WTC11 (cell line): ENCODE data around the gene KRTAP19-3.

Experiments
- ATF3 ChIP-seq: sonication (generic); formaldehyde crosslinking; conservative IDR thresholded peaks from 2 replicates; pipeline ENCODE4 v1.8.1; 2022; ENCODE audit warnings: mild to moderate bottlenecking, missing genetic modification reagents
- CREB1 ChIP-seq: sonication (generic); formaldehyde crosslinking; IDR thresholded peaks from 2 replicates; pipeline ENCODE4 v1.8.0; 2023; ENCODE audit warnings: mild to moderate bottlenecking, missing genetic modification reagents
- CTCF ChIP-seq: fragments of 200-600 bp; IDR thresholded peaks from 2 replicates; pipeline ENCODE4 v1.8.0; 2022; ENCODE audit warnings: antibody characterized with exemption
- FOXK1 ChIP-seq: sonication (generic); formaldehyde crosslinking; IDR thresholded peaks from 2 replicates; pipeline ENCODE4 v1.8.0; 2022; ENCODE audit warnings: mild to moderate bottlenecking, moderate library complexity, missing genetic modification reagents
- FOXP1 ChIP-seq: sonication (generic); formaldehyde crosslinking; IDR thresholded peaks from 2 replicates; pipeline ENCODE4 v1.8.0; 2022; ENCODE audit warnings: missing genetic modification reagents, mild to moderate bottlenecking, moderate library complexity, borderline replicate concordance
- JUN ChIP-seq: sonication (generic); formaldehyde crosslinking; IDR thresholded peaks from 2 replicates; pipeline ENCODE4 v1.8.0; 2023; ENCODE audit warnings: mild to moderate bottlenecking, missing genetic modification reagents
- MAX ChIP-seq: sonication (generic); formaldehyde crosslinking; IDR thresholded peaks from 2 replicates; pipeline ENCODE4 v1.8.0; 2022; ENCODE audit warnings: mild to moderate bottlenecking, missing genetic modification reagents
- SP1 ChIP-seq: sonication (generic); formaldehyde crosslinking; conservative IDR thresholded peaks from 2 replicates; pipeline ENCODE4 v1.8.1; 2022; ENCODE audit warnings: missing genetic modification reagents
- TEAD4 ChIP-seq: sonication (generic); formaldehyde crosslinking; IDR thresholded peaks from 2 replicates; pipeline ENCODE4 v1.8.0; 2022; ENCODE audit warnings: mild to moderate bottlenecking, missing genetic modification reagents
- TF ChIP-seq, protein P1 (sequence below): sonication (generic); formaldehyde crosslinking; IDR thresholded peaks from 2 replicates; pipeline ENCODE4 v1.8.0; 2023; ENCODE audit warnings: mild to moderate bottlenecking, missing genetic modification reagents
- TF ChIP-seq, protein P2 (sequence below): sonication (generic); formaldehyde crosslinking; conservative IDR thresholded peaks from 2 replicates; pipeline ENCODE4 v1.8.1; 2023; ENCODE audit warnings: mild to moderate bottlenecking, low read depth, missing genetic modification reagents, moderate library complexity

GRCh38 chr21:30444204-30444603, 47.6 kb downstream of the KRTAP19-3 start:
- no peak for TF ChIP-seq CTCF
- TF ChIP-seq CREB1 (CRISPR knock-in tag) = no peak
- TF ChIP-seq ATF3 (CRISPR knock-in tag) = no peak
- no peak for TF ChIP-seq SP1
- TF ChIP-seq JUN (CRISPR knock-in tag) = no peak
- TF ChIP-seq, protein P1, sequence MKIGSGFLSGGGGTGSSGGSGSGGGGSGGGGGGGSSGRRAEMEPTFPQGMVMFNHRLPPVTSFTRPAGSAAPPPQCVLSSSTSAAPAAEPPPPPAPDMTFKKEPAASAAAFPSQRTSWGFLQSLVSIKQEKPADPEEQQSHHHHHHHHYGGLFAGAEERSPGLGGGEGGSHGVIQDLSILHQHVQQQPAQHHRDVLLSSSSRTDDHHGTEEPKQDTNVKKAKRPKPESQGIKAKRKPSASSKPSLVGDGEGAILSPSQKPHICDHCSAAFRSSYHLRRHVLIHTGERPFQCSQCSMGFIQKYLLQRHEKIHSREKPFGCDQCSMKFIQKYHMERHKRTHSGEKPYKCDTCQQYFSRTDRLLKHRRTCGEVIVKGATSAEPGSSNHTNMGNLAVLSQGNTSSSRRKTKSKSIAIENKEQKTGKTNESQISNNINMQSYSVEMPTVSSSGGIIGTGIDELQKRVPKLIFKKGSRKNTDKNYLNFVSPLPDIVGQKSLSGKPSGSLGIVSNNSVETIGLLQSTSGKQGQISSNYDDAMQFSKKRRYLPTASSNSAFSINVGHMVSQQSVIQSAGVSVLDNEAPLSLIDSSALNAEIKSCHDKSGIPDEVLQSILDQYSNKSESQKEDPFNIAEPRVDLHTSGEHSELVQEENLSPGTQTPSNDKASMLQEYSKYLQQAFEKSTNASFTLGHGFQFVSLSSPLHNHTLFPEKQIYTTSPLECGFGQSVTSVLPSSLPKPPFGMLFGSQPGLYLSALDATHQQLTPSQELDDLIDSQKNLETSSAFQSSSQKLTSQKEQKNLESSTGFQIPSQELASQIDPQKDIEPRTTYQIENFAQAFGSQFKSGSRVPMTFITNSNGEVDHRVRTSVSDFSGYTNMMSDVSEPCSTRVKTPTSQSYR = no peak
- TF ChIP-seq TEAD4 (CRISPR knock-in tag) = no peak
- no peak for TF ChIP-seq FOXP1
- no peak for TF ChIP-seq FOXK1
- TF ChIP-seq MAX (CRISPR knock-in tag) = no peak
- TF ChIP-seq, protein P2, sequence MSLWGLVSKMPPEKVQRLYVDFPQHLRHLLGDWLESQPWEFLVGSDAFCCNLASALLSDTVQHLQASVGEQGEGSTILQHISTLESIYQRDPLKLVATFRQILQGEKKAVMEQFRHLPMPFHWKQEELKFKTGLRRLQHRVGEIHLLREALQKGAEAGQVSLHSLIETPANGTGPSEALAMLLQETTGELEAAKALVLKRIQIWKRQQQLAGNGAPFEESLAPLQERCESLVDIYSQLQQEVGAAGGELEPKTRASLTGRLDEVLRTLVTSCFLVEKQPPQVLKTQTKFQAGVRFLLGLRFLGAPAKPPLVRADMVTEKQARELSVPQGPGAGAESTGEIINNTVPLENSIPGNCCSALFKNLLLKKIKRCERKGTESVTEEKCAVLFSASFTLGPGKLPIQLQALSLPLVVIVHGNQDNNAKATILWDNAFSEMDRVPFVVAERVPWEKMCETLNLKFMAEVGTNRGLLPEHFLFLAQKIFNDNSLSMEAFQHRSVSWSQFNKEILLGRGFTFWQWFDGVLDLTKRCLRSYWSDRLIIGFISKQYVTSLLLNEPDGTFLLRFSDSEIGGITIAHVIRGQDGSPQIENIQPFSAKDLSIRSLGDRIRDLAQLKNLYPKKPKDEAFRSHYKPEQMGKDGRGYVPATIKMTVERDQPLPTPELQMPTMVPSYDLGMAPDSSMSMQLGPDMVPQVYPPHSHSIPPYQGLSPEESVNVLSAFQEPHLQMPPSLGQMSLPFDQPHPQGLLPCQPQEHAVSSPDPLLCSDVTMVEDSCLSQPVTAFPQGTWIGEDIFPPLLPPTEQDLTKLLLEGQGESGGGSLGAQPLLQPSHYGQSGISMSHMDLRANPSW (CRISPR knock-in tag) = no peak
